MCF 10A (cell line): ENCODE data around the gene LRRC2. TPM values are rescaled to one million over a fixed set of nuclear protein-coding genes. Genes with fewer than 3 reads are reported as not detected.

Experiments used
- BruUV-seq: library from RNA; stranded (reverse); fragments of 400-500 nt; replicated peaks from 2 replicates; lab custom pipeline; 2021; lab: Mats Ljungman, UMichigan
- CTCF ChIA-PET: fragments of 300-600 bp; sonication (Branson Sonifier 250); formaldehyde crosslinking; extraction: SDS; loops from one replicate; lab custom pipeline; 2021; ENCODE audit warnings: antibody characterized with exemption, inconsistent platforms; lab: Yijun Ruan, JAX
- POLR2A ChIA-PET: fragments of 300-600, 350-650 bp; sonication (Branson Sonifier 250); formaldehyde crosslinking; extraction: SDS; loops from one replicate; lab custom pipeline; 2020; ENCODE audit warnings: antibody characterized with exemption, inconsistent platforms; lab: Yijun Ruan, JAX
- DNase-seq: peaks from one replicate; pipeline ENCODE4 v3.0.0-alpha.2; 2018; ENCODE audit not compliant: unreplicated experiment
- H3K27ac Mint-ChIP-seq: one replicate; pipeline ENCODE4 v1.8.0; 2022; ENCODE audit warnings: mild to moderate bottlenecking, low read depth, mixed read lengths; ENCODE audit not compliant: unreplicated experiment
- H3K27me3 Mint-ChIP-seq: one replicate; pipeline ENCODE4 v1.8.0; 2022; ENCODE audit warnings: mixed read lengths; ENCODE audit not compliant: insufficient read depth, unreplicated experiment
- H3K36me3 Mint-ChIP-seq: one replicate; pipeline ENCODE4 v1.8.0; 2022; ENCODE audit warnings: mild to moderate bottlenecking, moderate library complexity, mixed read lengths; ENCODE audit not compliant: insufficient read depth, unreplicated experiment
- H3K4me1 Mint-ChIP-seq: one replicate; pipeline ENCODE4 v1.8.0; 2022; ENCODE audit warnings: mixed read lengths; ENCODE audit not compliant: insufficient read depth, unreplicated experiment
- H3K4me3 Mint-ChIP-seq: one replicate; pipeline ENCODE4 v1.8.0; 2022; ENCODE audit warnings: mild to moderate bottlenecking, moderate library complexity, mixed read lengths; ENCODE audit not compliant: unreplicated experiment
- H3K9me3 Mint-ChIP-seq: one replicate; pipeline ENCODE4 v1.8.0; 2022; ENCODE audit warnings: mixed read lengths; ENCODE audit not compliant: unreplicated experiment
- CTCF ChIP-seq: fragments of 200-600 bp; IDR thresholded peaks from one replicate; pipeline ENCODE4 v1.8.0; 2022; ENCODE audit warnings: antibody characterized with exemption, mild to moderate bottlenecking; ENCODE audit not compliant: unreplicated experiment
- intact Hi-C: fragments of 100-400 bp; cut with micrococcal nuclease; formaldehyde crosslinking; loops from 2 replicates; pipeline ENCODE4 v1.14.1; 2022
- total RNA-seq: library from RNA; stranded (reverse); gene quantifications from 2 replicates; pipeline ENCODE4 v1.2.3, GENCODE V29; 2022

Gene LRRC2
- total RNA-seq, 1 experiment from 2014 or later: not detected

GRCh38 chr3:46477756-46478155, 88.3 kb downstream of the LRRC2 start:
- no TSS peak for BruUV-seq
- Mint-ChIP-seq H3K9me3 (peaks cover 18% of the 10 kb centered on the region), H3K36me3 (no peaks in the 10 kb centered on the region), H3K27ac (no peak overlapping the region), H3K4me1 (peaks cover 7% of the 10 kb centered on the region), H3K27me3 (peaks cover 62% of the 10 kb centered on the region), H3K4me3 (no peak overlapping the region)
- ChIA-PET CTCF (interaction anchor here (1.9 kb wide), 1 partner anchor 11 kb away, joined by 11 read pairs; no protein-coding TSS in a partner anchor), POLR2A (no interaction called here)
- no peak for TF ChIP-seq CTCF
- DNase-seq: no peak
- intact Hi-C loops: no loop called here

- H3K9me3 Mint-ChIP-seq: peaks cover 18% of the 10 kb centered on the region
- H3K27ac Mint-ChIP-seq: no peak overlapping the region
- H3K4me1 Mint-ChIP-seq: peaks cover 5% of the 10 kb centered on the region
- intact Hi-C loops: no loop called here
- DNase-seq: no peak
- H3K27me3 Mint-ChIP-seq: peaks cover 68% of the 10 kb centered on the region
- ChIA-PET CTCF (interaction anchor here (1.9 kb wide), 1 partner anchor 12 kb away, joined by 11 read pairs; no protein-coding TSS in a partner anchor), POLR2A (no interaction called here)
- no peak for TF ChIP-seq CTCF
- H3K4me3 Mint-ChIP-seq: no peak overlapping the region
- no peaks in the 10 kb centered on the region for H3K36me3 Mint-ChIP-seq
- BruUV-seq: no TSS peak
These were observed 89.0 kb downstream of the LRRC2 start for GRCh38 chr3:46477145-46477544.

GRCh38 chr3:46472736-46473135, 93.4 kb downstream of the LRRC2 start:
- Mint-ChIP-seq H3K9me3 (peaks cover 18% of the 10 kb centered on the region), H3K27ac (no peak overlapping the region), H3K36me3 (no peaks in the 10 kb centered on the region), H3K4me3 (no peak overlapping the region), H3K4me1 (no peaks in the 10 kb centered on the region), H3K27me3 (peaks cover 62% of the 10 kb centered on the region)
- POLR2A ChIA-PET: no interaction called here
- no peak for TF ChIP-seq CTCF
- no TSS peak for BruUV-seq
- DNase-seq: no peak
- intact Hi-C loops: no loop called here
- CTCF ChIA-PET: interaction anchor here (0.5 to 1.0 kb wide), 4 partner anchors 15 to 645 kb away, joined by 3 to 5 read pairs (median 3); no protein-coding TSS in a partner anchor

GRCh38 chr3:46471371-46471914, 94.7 kb downstream of the LRRC2 start:
- intact Hi-C loops: no loop called here

More at GRCh38 chr3:46471371-46471914, 94.7 kb downstream of the LRRC2 start:
- Mint-ChIP-seq H3K9me3 (peaks cover 18% of the 10 kb centered on the region), H3K27me3 (peaks cover 52% of the 10 kb centered on the region), H3K36me3 (no peaks in the 10 kb centered on the region), H3K27ac (no peak overlapping the region), H3K4me1 (no peaks in the 10 kb centered on the region), H3K4me3 (no peak overlapping the region)
- no peak for TF ChIP-seq CTCF
- no TSS peak for BruUV-seq
- ChIA-PET CTCF (interaction anchor here (1.2 kb wide), 1 partner anchor 21 kb away, joined by 3 read pairs; no protein-coding TSS in a partner anchor), POLR2A (no interaction called here)
- no peak for DNase-seq
